GM12864 (cell line): ENCODE data around the gene ALDH3A1.
A peak's percentile ranks its signal among the peaks of the same experiment; 100 is the strongest.

ENCODE experiments used
- DNase-seq: peaks from one replicate; pipeline ENCODE4 v3.0.0-alpha.2; 2011; ENCODE audit warnings: low read depth
- H3K4me3 ChIP-seq: 2 replicates; pipeline ENCODE4 v1.5.1; 2011; ENCODE audit warnings: mild to moderate bottlenecking, low read depth, low read length, control low read depth
- TF ChIP-seq, protein P1 (sequence below): IDR thresholded peaks from 2 replicates; pipeline ENCODE4 v1.5.1; 2011; ENCODE audit warnings: low read depth, mild to moderate bottlenecking, moderate library complexity, low read length, control low read depth, inconsistent platforms; ENCODE audit errors: missing control alignments

Gene ALDH3A1

GRCh38 chr17:19757536-19758180, 9.6 kb upstream of the ALDH3A1 start:
- H3K4me3 ChIP-seq: no peak overlapping the region
- DNase-seq: no peak
- TF ChIP-seq, protein P1, sequence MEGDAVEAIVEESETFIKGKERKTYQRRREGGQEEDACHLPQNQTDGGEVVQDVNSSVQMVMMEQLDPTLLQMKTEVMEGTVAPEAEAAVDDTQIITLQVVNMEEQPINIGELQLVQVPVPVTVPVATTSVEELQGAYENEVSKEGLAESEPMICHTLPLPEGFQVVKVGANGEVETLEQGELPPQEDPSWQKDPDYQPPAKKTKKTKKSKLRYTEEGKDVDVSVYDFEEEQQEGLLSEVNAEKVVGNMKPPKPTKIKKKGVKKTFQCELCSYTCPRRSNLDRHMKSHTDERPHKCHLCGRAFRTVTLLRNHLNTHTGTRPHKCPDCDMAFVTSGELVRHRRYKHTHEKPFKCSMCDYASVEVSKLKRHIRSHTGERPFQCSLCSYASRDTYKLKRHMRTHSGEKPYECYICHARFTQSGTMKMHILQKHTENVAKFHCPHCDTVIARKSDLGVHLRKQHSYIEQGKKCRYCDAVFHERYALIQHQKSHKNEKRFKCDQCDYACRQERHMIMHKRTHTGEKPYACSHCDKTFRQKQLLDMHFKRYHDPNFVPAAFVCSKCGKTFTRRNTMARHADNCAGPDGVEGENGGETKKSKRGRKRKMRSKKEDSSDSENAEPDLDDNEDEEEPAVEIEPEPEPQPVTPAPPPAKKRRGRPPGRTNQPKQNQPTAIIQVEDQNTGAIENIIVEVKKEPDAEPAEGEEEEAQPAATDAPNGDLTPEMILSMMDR: no peak

GRCh38 chr17:19756546-19756945, 8.4 kb upstream of the ALDH3A1 start:
- H3K4me3 ChIP-seq: no peak overlapping the region
- TF ChIP-seq, protein P1: no peak
- no peak for DNase-seq

- H3K4me3 ChIP-seq: no peak overlapping the region
- TF ChIP-seq, protein P1: no peak
- no peak for DNase-seq
Measured at GRCh38 chr17:19755821-19756510, 7.9 kb upstream of the ALDH3A1 start.

DNA sequence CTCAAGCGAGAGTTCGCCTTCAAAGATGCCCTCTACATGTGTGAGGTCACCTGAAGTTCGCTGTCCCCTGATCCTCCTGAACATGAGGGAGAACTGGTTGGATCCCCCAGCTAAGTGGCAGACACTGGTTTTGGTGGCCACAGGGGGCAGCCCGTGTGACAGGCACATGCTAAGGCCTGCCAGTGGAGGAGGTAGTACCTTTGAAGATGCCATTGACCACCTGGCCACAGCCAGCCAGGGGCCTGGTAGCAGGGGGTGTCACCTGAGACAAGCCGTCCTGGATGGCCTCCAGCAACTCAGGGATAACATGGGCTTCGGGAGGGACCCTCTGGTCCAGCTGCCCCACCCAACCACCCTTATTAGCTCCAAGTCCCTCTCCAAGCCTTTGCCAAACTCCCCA, 7.3 kb upstream of the ALDH3A1 start:
- DNase-seq: no peak
- no peak overlapping the region for H3K4me3 ChIP-seq
- TF ChIP-seq, protein P1: peak; percentile 18

- TF ChIP-seq, protein P1: peak; percentile 47
- no peak overlapping the region for H3K4me3 ChIP-seq
- DNase-seq: no peak
Measured at GRCh38 chr17:19753661-19754463, 5.8 kb upstream of the ALDH3A1 start.

DNA sequence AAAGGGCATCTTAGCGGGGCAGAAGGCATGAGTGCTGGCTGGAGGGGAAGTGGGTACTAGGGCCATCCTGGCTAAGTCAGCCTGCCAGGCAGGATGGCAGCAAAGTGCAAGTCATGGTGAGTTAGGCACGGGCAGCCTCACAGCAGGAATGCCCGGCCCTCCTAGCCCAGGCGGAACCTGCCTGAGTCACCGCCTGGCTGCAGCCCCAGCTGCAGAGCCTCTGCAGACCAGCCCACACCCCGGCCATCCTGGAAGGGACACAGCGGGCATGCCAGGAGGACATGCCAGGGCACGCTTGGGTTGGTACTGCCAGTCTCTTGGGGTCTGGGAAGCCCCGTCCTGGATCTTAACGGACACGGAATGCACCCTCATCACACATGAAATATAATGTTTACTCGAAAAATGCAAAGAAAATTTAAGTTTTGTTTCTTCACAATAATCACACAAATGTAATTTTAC, 5.0 kb upstream of the ALDH3A1 start:
- no peak for DNase-seq
- H3K4me3 ChIP-seq: no peak overlapping the region
- TF ChIP-seq, protein P1: no peak
